ENCODE data around the gene FAM114A1.

Gene FAM114A1

GRCh38 chr4:38967260-38968095 is 99.9 kb downstream of the FAM114A1 start:
- Histone ChIP-seq H3K9me3 (ENCODE audit: control insufficient read depth, insufficient read depth, low read length) (no peaks in the 10 kb centered on the region), H3K36me3 (ENCODE audit: control insufficient read depth, insufficient read depth, low read length) (no peaks in the 10 kb centered on the region), H3K9ac (ENCODE audit: low read depth, low read length) (no peak overlapping the region), H3K4me1 (ENCODE audit: control insufficient read depth, insufficient read depth, low read length) (no peaks in the 10 kb centered on the region), H3K4me3 (ENCODE audit: low read depth, low read length) (no peak overlapping the region), H3K27ac (ENCODE audit: low read depth, low read length) (no peak overlapping the region), H3K27me3 (ENCODE audit: control insufficient read depth, insufficient read depth, low read length) (no peaks in the 10 kb centered on the region)

GRCh38 chr4:38968668-38969067 is 101.1 kb downstream of the FAM114A1 start:
- Histone ChIP-seq H3K9ac (ENCODE audit: low read depth, low read length) (no peak overlapping the region), H3K27me3 (ENCODE audit: control insufficient read depth, insufficient read depth, low read length) (no peaks in the 10 kb centered on the region), H3K36me3 (ENCODE audit: control insufficient read depth, insufficient read depth, low read length) (no peaks in the 10 kb centered on the region), H3K27ac (ENCODE audit: low read depth, low read length) (no peak overlapping the region), H3K9me3 (ENCODE audit: control insufficient read depth, insufficient read depth, low read length) (no peaks in the 10 kb centered on the region), H3K4me3 (ENCODE audit: low read depth, low read length) (no peak overlapping the region), H3K4me1 (ENCODE audit: control insufficient read depth, insufficient read depth, low read length) (no peaks in the 10 kb centered on the region)

GRCh38 chr4:38976308-38976707 is 108.7 kb downstream of the FAM114A1 start:
- Histone ChIP-seq H3K9ac (ENCODE audit: low read depth, low read length) (no peak overlapping the region), H3K36me3 (ENCODE audit: control insufficient read depth, insufficient read depth, low read length) (no peaks in the 10 kb centered on the region), H3K27ac (ENCODE audit: low read depth, low read length) (no peak overlapping the region), H3K4me3 (ENCODE audit: low read depth, low read length) (no peak overlapping the region), H3K9me3 (ENCODE audit: control insufficient read depth, insufficient read depth, low read length) (no peaks in the 10 kb centered on the region), H3K4me1 (ENCODE audit: control insufficient read depth, insufficient read depth, low read length) (no peaks in the 10 kb centered on the region), H3K27me3 (ENCODE audit: control insufficient read depth, insufficient read depth, low read length) (no peaks in the 10 kb centered on the region)

DNA sequence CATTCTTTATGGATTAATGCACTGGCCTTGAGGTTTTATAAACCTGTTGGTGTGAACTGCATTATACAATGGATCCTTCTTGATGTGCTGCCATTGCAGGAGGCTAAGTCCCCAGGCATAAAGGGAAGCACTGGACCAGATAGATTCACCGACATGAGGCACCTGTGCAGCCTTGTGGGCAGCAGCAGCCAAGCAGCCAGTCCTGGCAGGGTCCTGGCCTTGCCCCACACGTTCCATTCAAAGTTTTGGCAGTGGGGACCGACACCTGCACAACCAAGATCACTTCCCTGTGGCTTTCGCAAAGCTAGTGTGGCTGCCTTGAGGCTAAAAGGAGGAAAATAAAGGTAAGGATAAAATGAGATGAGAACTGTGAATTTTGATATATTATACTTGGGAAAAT is 111.5 kb downstream of the FAM114A1 start:
- Histone ChIP-seq H3K4me3 (ENCODE audit: low read depth, low read length) (no peak overlapping the region), H3K36me3 (ENCODE audit: control insufficient read depth, insufficient read depth, low read length) (no peaks in the 10 kb centered on the region), H3K4me1 (ENCODE audit: control insufficient read depth, insufficient read depth, low read length) (no peaks in the 10 kb centered on the region; the same call in 1 of the 2 replicates), H3K27me3 (ENCODE audit: control insufficient read depth, insufficient read depth, low read length) (no peaks in the 10 kb centered on the region), H3K9me3 (ENCODE audit: control insufficient read depth, insufficient read depth, low read length) (no peaks in the 10 kb centered on the region), H3K9ac (ENCODE audit: low read depth, low read length) (no peak overlapping the region), H3K27ac (ENCODE audit: low read depth, low read length) (no peak overlapping the region)

- Histone ChIP-seq H3K4me3 (ENCODE audit: low read depth, low read length) (no peak overlapping the region), H3K4me1 (ENCODE audit: control insufficient read depth, insufficient read depth, low read length) (no peaks in the 10 kb centered on the region; the same call in 1 of the 2 replicates), H3K36me3 (ENCODE audit: control insufficient read depth, insufficient read depth, low read length) (no peaks in the 10 kb centered on the region), H3K9me3 (ENCODE audit: control insufficient read depth, insufficient read depth, low read length) (no peaks in the 10 kb centered on the region), H3K27ac (ENCODE audit: low read depth, low read length) (no peak overlapping the region), H3K9ac (ENCODE audit: low read depth, low read length) (no peak overlapping the region), H3K27me3 (ENCODE audit: control insufficient read depth, insufficient read depth, low read length) (no peaks in the 10 kb centered on the region)
These were observed 112.1 kb downstream of the FAM114A1 start for GRCh38 chr4:38979511-38980230.

- H3K4me3 ChIP-seq (ENCODE audit: low read depth, low read length) = no peak overlapping the region
- no peaks in the 10 kb centered on the region for H3K36me3 ChIP-seq (ENCODE audit: control insufficient read depth, insufficient read depth, low read length)
- H3K27ac ChIP-seq (ENCODE audit: low read depth, low read length) = no peak overlapping the region
- H3K9ac ChIP-seq (ENCODE audit: low read depth, low read length) = no peak overlapping the region
- H3K4me1 ChIP-seq (ENCODE audit: control insufficient read depth, insufficient read depth, low read length) = peaks cover 10% of the 10 kb centered on the region
- H3K9me3 ChIP-seq (ENCODE audit: control insufficient read depth, insufficient read depth, low read length) = no peaks in the 10 kb centered on the region
- H3K27me3 ChIP-seq (ENCODE audit: control insufficient read depth, insufficient read depth, low read length) = no peaks in the 10 kb centered on the region
These were observed 113.5 kb downstream of the FAM114A1 start for GRCh38 chr4:38980903-38981676.

GRCh38 chr4:38982361-38983095 is 114.9 kb downstream of the FAM114A1 start:
- Histone ChIP-seq H3K27me3 (ENCODE audit: control insufficient read depth, insufficient read depth, low read length) (no peaks in the 10 kb centered on the region), H3K9ac (ENCODE audit: low read depth, low read length) (no peak overlapping the region), H3K4me3 (ENCODE audit: low read depth, low read length) (no peak overlapping the region), H3K4me1 (ENCODE audit: control insufficient read depth, insufficient read depth, low read length) (peaks cover 14% of the 10 kb centered on the region), H3K9me3 (ENCODE audit: control insufficient read depth, insufficient read depth, low read length) (no peaks in the 10 kb centered on the region), H3K27ac (ENCODE audit: low read depth, low read length) (no peak overlapping the region), H3K36me3 (ENCODE audit: control insufficient read depth, insufficient read depth, low read length) (no peaks in the 10 kb centered on the region)

- Histone ChIP-seq H3K36me3 (ENCODE audit: control insufficient read depth, insufficient read depth, low read length) (no peaks in the 10 kb centered on the region), H3K27me3 (ENCODE audit: control insufficient read depth, insufficient read depth, low read length) (no peaks in the 10 kb centered on the region), H3K9ac (ENCODE audit: low read depth, low read length) (no peak overlapping the region), H3K4me3 (ENCODE audit: low read depth, low read length) (no peak overlapping the region), H3K4me1 (ENCODE audit: control insufficient read depth, insufficient read depth, low read length) (peaks cover 14% of the 10 kb centered on the region), H3K27ac (ENCODE audit: low read depth, low read length) (no peak overlapping the region), H3K9me3 (ENCODE audit: control insufficient read depth, insufficient read depth, low read length) (no peaks in the 10 kb centered on the region)
These were observed 115.7 kb downstream of the FAM114A1 start for GRCh38 chr4:38983291-38983690.

- Histone ChIP-seq H3K36me3 (ENCODE audit: control insufficient read depth, insufficient read depth, low read length) (no peaks in the 10 kb centered on the region), H3K9me3 (ENCODE audit: control insufficient read depth, insufficient read depth, low read length) (no peaks in the 10 kb centered on the region), H3K4me1 (ENCODE audit: control insufficient read depth, insufficient read depth, low read length) (peaks cover 16% of the 10 kb centered on the region), H3K27ac (ENCODE audit: low read depth, low read length) (no peak overlapping the region), H3K4me3 (ENCODE audit: low read depth, low read length) (no peak overlapping the region), H3K9ac (ENCODE audit: low read depth, low read length) (no peak overlapping the region), H3K27me3 (ENCODE audit: control insufficient read depth, insufficient read depth, low read length) (no peaks in the 10 kb centered on the region)
These were observed 116.4 kb downstream of the FAM114A1 start for GRCh38 chr4:38983787-38984598.
